Activated B cell treated with CpG ODN at 0.5 μM for 24 hours (primary cell): ENCODE measurements around the gene LCN9. TPM values are rescaled to one million over a fixed set of nuclear protein-coding genes. Genes with fewer than 3 reads are reported as not detected.
"Not testable (repeated sequence)": the region's sequence is repeated elsewhere in the genome, so short reads cannot be mapped to it uniquely, and the experiment has no call there.

Experiments
- ATAC-seq: fragments of 200-7000 bp; cut with Tn5 transposase; one replicate; pipeline ENCODE4 v1.10.0; 2021; ENCODE audit warnings: low read depth, mild to moderate bottlenecking, moderate library complexity
- CTCF ChIA-PET: fragments of 350-600 bp; sonication (Branson Sonifier 250); formaldehyde crosslinking; loops from one replicate; lab custom pipeline; 2021; ENCODE audit warnings: antibody characterized with exemption; lab: Charles Lee
- POLR2A ChIA-PET: fragments of 350-600 bp; sonication (Branson Sonifier 250); formaldehyde crosslinking; loops from one replicate; lab custom pipeline; 2021; ENCODE audit warnings: antibody characterized with exemption; lab: Charles Lee
- DNase-seq: peaks from one replicate; pipeline ENCODE4 v3.0.0; 2022
- H3K27ac Mint-ChIP-seq: one replicate; pipeline ENCODE4 v1.8.0; 2020; ENCODE audit warnings: mixed read lengths
- H3K27me3 Mint-ChIP-seq: one replicate; pipeline ENCODE4 v1.8.0; 2021; ENCODE audit warnings: mixed read lengths
- H3K36me3 Mint-ChIP-seq: one replicate; pipeline ENCODE4 v1.8.0; 2021; ENCODE audit warnings: low read depth, mixed read lengths
- H3K4me1 Mint-ChIP-seq: one replicate; pipeline ENCODE4 v1.8.0; 2021; ENCODE audit warnings: mixed read lengths
- H3K4me3 Mint-ChIP-seq: one replicate; pipeline ENCODE4 v1.8.0; 2020; ENCODE audit warnings: mild to moderate bottlenecking, mixed read lengths
- H3K9me3 Mint-ChIP-seq: one replicate; pipeline ENCODE4 v1.8.0; 2020; ENCODE audit warnings: mixed read lengths
- CTCF ChIP-seq: fragments of 200-600 bp; IDR thresholded peaks from one replicate; pipeline ENCODE4 v1.8.0; 2022; ENCODE audit warnings: antibody characterized with exemption, mild to moderate bottlenecking
- intact Hi-C: fragments of 100-400 bp; cut with micrococcal nuclease; formaldehyde crosslinking; loops from one replicate; pipeline ENCODE4 v1.15.1; 2024
- total RNA-seq: library from RNA; stranded (reverse); gene quantifications from 2 replicates; pipeline ENCODE4 v1.2.3, GENCODE V29; 2022

The LCN9 gene
- total RNA-seq, 1 donor from 2014 or later, result not detected

- DNase-seq (no peak), ATAC-seq (no peak)
- intact Hi-C loops, result no loop called here
- TF ChIP-seq CTCF, result no peak
- CTCF ChIA-PET, result no interaction called here
- Mint-ChIP-seq H3K27ac (no peak overlapping the region), H3K4me1 (no peaks in the 10 kb centered on the region), H3K36me3 (no peaks in the 10 kb centered on the region), H3K9me3 (no peaks in the 10 kb centered on the region), H3K27me3 (peaks cover 4% of the 10 kb centered on the region), H3K4me3 (no peak overlapping the region)
- POLR2A ChIA-PET, result no interaction called here
Observed at GRCh38 chr9:135620558-135620957, 42.6 kb upstream of the LCN9 start.

GRCh38 chr9:135622415-135623020, 40.6 kb upstream of the LCN9 start:
- Mint-ChIP-seq H3K36me3 (no peaks in the 10 kb centered on the region), H3K27me3 (peaks cover 13% of the 10 kb centered on the region), H3K9me3 (peaks cover 11% of the 10 kb centered on the region), H3K4me3 (no peak overlapping the region), H3K4me1 (no peaks in the 10 kb centered on the region), H3K27ac (no peak overlapping the region)
- intact Hi-C loops, result no loop called here
- ChIA-PET CTCF (no interaction called here), POLR2A (no interaction called here)
- no peak for DNase-seq
- ATAC-seq, result no peak
- TF ChIP-seq CTCF, result no peak

GRCh38 chr9:135624282-135624681, 38.8 kb upstream of the LCN9 start:
- no peaks in the 10 kb centered on the region for H3K36me3 Mint-ChIP-seq
- no peak for TF ChIP-seq CTCF
- ChIA-PET POLR2A (no interaction called here), CTCF (no interaction called here)
- H3K27me3 Mint-ChIP-seq, result peaks cover 12% of the 10 kb centered on the region
- H3K4me1 Mint-ChIP-seq, result no peaks in the 10 kb centered on the region
- H3K27ac Mint-ChIP-seq, result no peak overlapping the region
- peaks cover 15% of the 10 kb centered on the region for H3K9me3 Mint-ChIP-seq
- no peak overlapping the region for H3K4me3 Mint-ChIP-seq
- intact Hi-C loops, result no loop called here
- DNase-seq (no peak), ATAC-seq (no peak)

- no peaks in the 10 kb centered on the region for H3K4me1 Mint-ChIP-seq
- H3K36me3 Mint-ChIP-seq, result no peaks in the 10 kb centered on the region
- H3K27me3 Mint-ChIP-seq, result peaks cover 17% of the 10 kb centered on the region
- TF ChIP-seq CTCF, result no peak
- peaks cover 10% of the 10 kb centered on the region for H3K9me3 Mint-ChIP-seq
- H3K4me3 Mint-ChIP-seq, result no peak overlapping the region
- DNase-seq, result no peak
- no peak overlapping the region for H3K27ac Mint-ChIP-seq
- no peak for ATAC-seq
- ChIA-PET CTCF (no interaction called here), POLR2A (no interaction called here)
- intact Hi-C loops, result no loop called here
Observed at GRCh38 chr9:135632841-135633240, 30.3 kb upstream of the LCN9 start.

GRCh38 chr9:135636930-135637530, 26.1 kb upstream of the LCN9 start:
- H3K27me3 Mint-ChIP-seq, result peaks cover 25% of the 10 kb centered on the region
- POLR2A ChIA-PET, H3K36me3 Mint-ChIP-seq, CTCF ChIA-PET, intact Hi-C loops, H3K27ac Mint-ChIP-seq, H3K4me3 Mint-ChIP-seq, DNase-seq, ATAC-seq, H3K9me3 Mint-ChIP-seq, H3K4me1 Mint-ChIP-seq: not testable (repeated sequence)
